ENCODE data around the gene CASD1.

The CASD1 gene

GRCh38 chr7:94579470-94579869 is 69.9 kb downstream of the CASD1 start:
- no peak for DNase-seq

GRCh38 chr7:94580601-94581000 is 71.0 kb downstream of the CASD1 start:
- no peak for DNase-seq

- no peak for DNase-seq
These were observed 74.5 kb downstream of the CASD1 start for GRCh38 chr7:94584113-94584512.

GRCh38 chr7:94588075-94588474 is 78.5 kb downstream of the CASD1 start:
- peak in 1 of 58 donors; percentile 2 for DNase-seq

- DNase-seq: no peak
These were observed 81.0 kb downstream of the CASD1 start for GRCh38 chr7:94590526-94591162.

GRCh38 chr7:94591176-94591575 is 81.6 kb downstream of the CASD1 start:
- DNase-seq: no peak

GRCh38 chr7:94594882-94595281 is 85.3 kb downstream of the CASD1 start:
- DNase-seq: no peak

GRCh38 chr7:94595717-94596116 is 86.1 kb downstream of the CASD1 start:
- no peak for DNase-seq

GRCh38 chr7:94600267-94600666 is 90.7 kb downstream of the CASD1 start:
- no peak for DNase-seq

GRCh38 chr7:94602181-94602580 is 92.6 kb downstream of the CASD1 start:
- DNase-seq: no peak

GRCh38 chr7:94605031-94605430 is 95.4 kb downstream of the CASD1 start:
- DNase-seq: no peak

All from anterior cingulate cortex (tissue), 58 donors.